ENCODE measurements around the gene PLD5.

The PLD5 gene

GRCh38 chr1:242034392-242034791, 490.1 kb downstream of the PLD5 start:
- DNase-seq, result no peak

GRCh38 chr1:242033447-242033846, 491.1 kb downstream of the PLD5 start:
- DNase-seq, result no peak

Measured in stimulated activated CD4-positive, alpha-beta T cell treated with anti-CD3 and anti-CD28 coated beads, Interleukin-4, amount 100 ng/mL, for 1 hour (primary cell).